ENCODE data around the gene IFI16. TPM values are rescaled to one million over a fixed set of nuclear protein-coding genes. Genes with fewer than 3 reads are reported as not detected.
A peak's percentile ranks its signal among the peaks of the same experiment; 100 is the strongest.
"Not testable (repeated sequence)": the region's sequence is repeated elsewhere in the genome, so short reads cannot be mapped to it uniquely, and the experiment has no call there.

Gene IFI16
- total RNA-seq, 1 donor from 2014 or later, result 160 TPM

GRCh38 chr1:159005676-159006075 is 4.0 kb upstream of the IFI16 start:
- TF ChIP-seq, protein P1, sequence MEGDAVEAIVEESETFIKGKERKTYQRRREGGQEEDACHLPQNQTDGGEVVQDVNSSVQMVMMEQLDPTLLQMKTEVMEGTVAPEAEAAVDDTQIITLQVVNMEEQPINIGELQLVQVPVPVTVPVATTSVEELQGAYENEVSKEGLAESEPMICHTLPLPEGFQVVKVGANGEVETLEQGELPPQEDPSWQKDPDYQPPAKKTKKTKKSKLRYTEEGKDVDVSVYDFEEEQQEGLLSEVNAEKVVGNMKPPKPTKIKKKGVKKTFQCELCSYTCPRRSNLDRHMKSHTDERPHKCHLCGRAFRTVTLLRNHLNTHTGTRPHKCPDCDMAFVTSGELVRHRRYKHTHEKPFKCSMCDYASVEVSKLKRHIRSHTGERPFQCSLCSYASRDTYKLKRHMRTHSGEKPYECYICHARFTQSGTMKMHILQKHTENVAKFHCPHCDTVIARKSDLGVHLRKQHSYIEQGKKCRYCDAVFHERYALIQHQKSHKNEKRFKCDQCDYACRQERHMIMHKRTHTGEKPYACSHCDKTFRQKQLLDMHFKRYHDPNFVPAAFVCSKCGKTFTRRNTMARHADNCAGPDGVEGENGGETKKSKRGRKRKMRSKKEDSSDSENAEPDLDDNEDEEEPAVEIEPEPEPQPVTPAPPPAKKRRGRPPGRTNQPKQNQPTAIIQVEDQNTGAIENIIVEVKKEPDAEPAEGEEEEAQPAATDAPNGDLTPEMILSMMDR (IDR thresholded peaks at IDR 0.05), result no peak
- peak overlapping the region; percentile 50 for H3K4me3 Mint-ChIP-seq
- ChIA-PET POLR2A (interaction anchor here (0.9 to 1.1 kb wide), 4 partner anchors 15 to 825 kb away, joined by 3 to 7 read pairs (median 4); partner anchors contain the start of genes AIM2 and CD1D), CTCF (interaction anchor here (1.2 to 1.8 kb wide), 3 partner anchors 67 to 802 kb away, joined by 3 to 5 read pairs (median 3); no protein-coding TSS in a partner anchor)
- H3K9me3 Mint-ChIP-seq, result no peaks in the 10 kb centered on the region
- H3K4me1 Mint-ChIP-seq, result peaks cover 49% of the 10 kb centered on the region
- peaks cover 10% of the 10 kb centered on the region for H3K36me3 Mint-ChIP-seq (ENCODE audit: low read depth)
- peak; percentile 47 for ATAC-seq (ENCODE audit: low read depth)
- DNase-seq, result no peak
- intact Hi-C loops (cut with micrococcal nuclease), result loop anchor here (10.0 kb wide), 2 partner anchors 611 to 891 kb away; partner anchors contain the start of gene OR10T2
- peak overlapping the region; percentile 87 for H3K27ac Mint-ChIP-seq
- no peaks in the 10 kb centered on the region for H3K27me3 Mint-ChIP-seq

DNA sequence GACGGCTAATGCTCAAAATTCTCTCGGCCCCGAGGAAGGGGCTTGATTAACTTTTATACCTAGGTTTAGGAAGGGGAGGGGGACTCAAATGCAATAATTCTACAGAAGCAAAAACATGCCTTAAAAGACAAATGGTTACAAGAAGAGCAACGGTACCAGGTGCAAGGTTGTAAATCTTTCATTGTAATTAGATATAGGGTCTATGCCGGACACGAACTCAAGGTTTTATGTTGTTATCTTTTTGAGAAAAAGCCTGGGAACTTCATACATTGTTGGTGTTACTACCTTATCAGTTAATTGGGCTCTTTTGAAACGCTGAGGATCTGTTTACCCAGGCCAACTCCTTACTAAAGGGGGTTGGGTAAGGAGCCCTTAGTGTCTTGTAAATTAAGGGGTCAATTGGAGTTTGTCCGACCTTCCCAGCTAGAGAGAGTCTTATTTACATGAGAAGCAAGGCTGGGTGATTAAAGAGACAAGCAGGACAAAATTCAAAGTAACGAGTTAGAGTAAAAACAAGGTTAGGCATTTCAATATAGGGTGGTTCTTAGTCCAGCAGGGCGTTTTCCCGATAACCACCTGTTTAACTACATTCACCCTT is 3.4 kb upstream of the IFI16 start:
- not testable (repeated sequence) for DNase-seq
- POLR2A ChIA-PET, result interaction anchor here (1.0 to 1.1 kb wide), 3 partner anchors 62 to 826 kb away, joined by 3 to 7 read pairs (median 5); partner anchors contain the start of genes AIM2 and CD1D

GRCh38 chr1:159007726-159008125 is 2.0 kb upstream of the IFI16 start:
- Mint-ChIP-seq H3K27ac (peak overlapping the region; percentile 72), H3K9me3 (no peaks in the 10 kb centered on the region), H3K4me1 (peaks cover 55% of the 10 kb centered on the region), H3K4me3 (no peak overlapping the region), H3K36me3 (ENCODE audit: low read depth) (peaks cover 19% of the 10 kb centered on the region), H3K27me3 (no peaks in the 10 kb centered on the region)
- DNase-seq, result no peak
- ChIA-PET CTCF (interaction anchor here (2.3 kb wide), 1 partner anchor 64 kb away, joined by 12 read pairs; no protein-coding TSS in a partner anchor), POLR2A (interaction anchor here (0.6 to 4.4 kb wide), 4 partner anchors 17 to 69 kb away, joined by 3 to 75 read pairs (median 33); partner anchors contain the start of gene AIM2)
- TF ChIP-seq, protein P1 (IDR thresholded peaks at IDR 0.05), result no peak
- intact Hi-C loops (cut with micrococcal nuclease), result loop anchor here (2.0 to 10.0 kb wide), 4 partner anchors 613 to 893 kb away; partner anchors contain the start of gene OR10T2
- no peak for ATAC-seq (ENCODE audit: low read depth)

More for the DNA sequence above, 3.4 kb upstream of the IFI16 start:
- intact Hi-C loops (cut with micrococcal nuclease), result loop anchor here (10.0 kb wide), 2 partner anchors 612 to 892 kb away; partner anchors contain the start of gene OR10T2
- not testable (repeated sequence) for ATAC-seq (ENCODE audit: low read depth); H3K27me3 Mint-ChIP-seq; H3K9me3 Mint-ChIP-seq
- Mint-ChIP-seq H3K36me3 (ENCODE audit: low read depth) (peaks cover 14% of the 10 kb centered on the region), H3K4me1 (peaks cover 49% of the 10 kb centered on the region), H3K4me3 (peak overlapping the region; percentile 50), H3K27ac (peak overlapping the region; percentile 87)
- CTCF ChIA-PET, result interaction anchor here (1.2 to 1.8 kb wide), 3 partner anchors 66 to 802 kb away, joined by 3 to 5 read pairs (median 3); no protein-coding TSS in a partner anchor

DNA sequence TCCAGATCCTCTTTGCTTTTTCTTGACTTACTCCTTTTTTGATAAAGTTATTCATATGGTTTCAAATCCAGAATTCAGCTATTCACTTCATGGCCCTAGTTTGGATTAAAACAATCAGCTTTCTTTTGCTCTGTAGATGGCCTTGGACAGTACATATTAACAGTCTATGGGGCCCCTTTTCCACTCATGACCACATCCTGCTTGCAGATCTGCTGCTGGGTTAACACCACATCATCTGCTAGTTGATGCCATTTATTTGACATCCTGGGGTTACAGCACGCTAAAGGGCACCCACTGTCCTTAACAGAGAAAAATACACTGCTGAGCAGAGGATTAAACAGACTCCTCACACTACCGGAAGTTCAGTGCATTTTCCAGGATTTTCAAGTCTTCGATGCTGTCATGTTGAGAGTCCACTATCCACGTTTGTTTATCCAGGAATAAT is 941 bp upstream of the IFI16 start:
- DNase-seq (no peak), ATAC-seq (ENCODE audit: low read depth) (peak; percentile 66)
- TF ChIP-seq, protein P1 (IDR thresholded peaks at IDR 0.05), result no peak
- peak overlapping the region; percentile 93 for H3K27ac Mint-ChIP-seq
- no peaks in the 10 kb centered on the region for H3K27me3 Mint-ChIP-seq
- H3K9me3 Mint-ChIP-seq, result no peaks in the 10 kb centered on the region
- ChIA-PET POLR2A (interaction anchor here (0.5 to 4.4 kb wide), 9 partner anchors 11 to 761 kb away, joined by 3 to 75 read pairs (median 6); partner anchors contain the start of gene AIM2), CTCF (interaction anchor here (0.7 to 2.3 kb wide), 4 partner anchors 10 to 81 kb away, joined by 3 to 12 read pairs (median 5); no protein-coding TSS in a partner anchor)
- peaks cover 64% of the 10 kb centered on the region for H3K4me1 Mint-ChIP-seq
- peak overlapping the region; percentile 91 for H3K4me3 Mint-ChIP-seq
- intact Hi-C loops (cut with micrococcal nuclease), result loop anchor here (2.0 to 10.0 kb wide), 4 partner anchors 614 to 894 kb away; partner anchors contain the start of gene OR10T2
- peaks cover 25% of the 10 kb centered on the region for H3K36me3 Mint-ChIP-seq (ENCODE audit: low read depth)

DNA sequence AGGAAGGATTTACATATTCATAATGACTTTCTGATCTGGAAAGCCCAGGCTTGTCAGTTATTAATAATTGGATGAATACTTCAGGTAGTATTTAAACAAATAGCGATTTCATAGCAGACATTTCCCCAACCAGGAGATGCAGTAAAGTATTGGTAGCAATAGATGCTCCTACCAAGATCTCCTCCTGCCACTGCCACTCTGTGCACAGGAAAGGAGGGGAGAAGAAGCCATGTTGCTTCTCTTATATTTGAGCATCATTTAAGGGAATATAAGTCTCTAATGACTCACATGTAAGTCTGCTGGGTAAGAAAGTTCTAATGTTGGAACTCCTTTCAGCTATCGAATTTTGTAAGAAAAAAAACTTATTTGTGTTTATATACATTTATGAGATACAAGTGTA is 420 bp upstream of the IFI16 start:
- no peaks in the 10 kb centered on the region for H3K27me3 Mint-ChIP-seq

More for the DNA sequence above, 420 bp upstream of the IFI16 start:
- ATAC-seq (ENCODE audit: low read depth) (peak; percentile 19), DNase-seq (no peak)
- Mint-ChIP-seq H3K27ac (peak overlapping the region; percentile 93), H3K36me3 (ENCODE audit: low read depth) (peaks cover 29% of the 10 kb centered on the region), H3K4me1 (peaks cover 69% of the 10 kb centered on the region), H3K9me3 (no peaks in the 10 kb centered on the region), H3K4me3 (peak overlapping the region; percentile 91)
- ChIA-PET CTCF (interaction anchor here (0.7 to 2.3 kb wide), 5 partner anchors 11 to 80 kb away, joined by 3 to 12 read pairs (median 4); no protein-coding TSS in a partner anchor), POLR2A (interaction anchor here (0.9 to 4.4 kb wide), 12 partner anchors 11 to 831 kb away, joined by 3 to 75 read pairs (median 5); partner anchors contain the start of gene AIM2)
- intact Hi-C loops (cut with micrococcal nuclease), result loop anchor here (2.0 to 10.0 kb wide), 4 partner anchors 614 to 894 kb away; partner anchors contain the start of gene OR10T2
- TF ChIP-seq, protein P1 (IDR thresholded peaks at IDR 0.05), result no peak

All from activated B cell treated with CpG ODN at 0.5 μM for 24 hours (primary cell).